Measurements from ENCODE around the gene VCY.
"Not testable (repeated sequence)": the region's sequence is repeated elsewhere in the genome, so short reads cannot be mapped to it uniquely, and the experiment has no call there.

VCY gene

GRCh38 chrY:13986373-13986772, at the start of gene VCY:
VCY (minus strand) TSS chrY:13986473; CDS start chrY:13986440, 33 bp downstream.
- not testable (repeated sequence) for H3K36me3 ChIP-seq (ENCODE audit: insufficient read depth, low read length); H3K9ac ChIP-seq (ENCODE audit: low read depth, low read length); H3K4me1 ChIP-seq (ENCODE audit: insufficient read depth, low read length); H3K9me3 ChIP-seq (ENCODE audit: control insufficient read depth, insufficient read depth, low read length)

DNA sequence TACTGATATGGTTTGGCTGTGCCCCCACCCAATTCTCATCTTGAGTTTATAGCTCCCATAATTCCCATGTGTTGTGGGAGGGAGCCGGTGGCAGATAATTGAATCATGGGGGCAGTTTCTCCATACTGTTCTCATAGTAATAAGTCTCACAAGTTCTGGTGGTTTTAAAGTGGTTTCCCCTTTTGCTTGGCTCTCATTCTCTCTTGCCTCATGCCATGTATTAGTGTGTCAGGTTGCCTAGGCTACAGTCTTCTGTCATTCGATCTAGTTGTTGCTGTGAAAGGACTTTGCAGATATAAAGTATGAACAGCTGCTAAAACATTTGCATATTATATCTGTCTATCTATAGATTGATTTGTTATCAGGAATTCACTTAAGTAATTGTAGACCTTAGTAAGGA, 44.1 kb upstream of the VCY start:
- not testable (repeated sequence) for H3K36me3 ChIP-seq (ENCODE audit: insufficient read depth, low read length); H3K9me3 ChIP-seq (ENCODE audit: control insufficient read depth, insufficient read depth, low read length); H3K9ac ChIP-seq (ENCODE audit: low read depth, low read length); H3K4me1 ChIP-seq (ENCODE audit: insufficient read depth, low read length)

DNA sequence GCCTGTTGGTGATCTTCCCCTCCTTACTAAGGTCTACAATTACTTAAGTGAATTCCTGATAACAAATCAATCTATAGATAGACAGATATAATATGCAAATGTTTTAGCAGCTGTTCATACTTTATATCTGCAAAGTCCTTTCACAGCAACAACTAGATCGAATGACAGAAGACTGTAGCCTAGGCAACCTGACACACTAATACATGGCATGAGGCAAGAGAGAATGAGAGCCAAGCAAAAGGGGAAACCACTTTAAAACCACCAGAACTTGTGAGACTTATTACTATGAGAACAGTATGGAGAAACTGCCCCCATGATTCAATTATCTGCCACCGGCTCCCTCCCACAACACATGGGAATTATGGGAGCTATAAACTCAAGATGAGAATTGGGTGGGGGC, 25.6 kb upstream of the VCY start:
- H3K4me1 ChIP-seq (ENCODE audit: insufficient read depth, low read length); H3K9ac ChIP-seq (ENCODE audit: low read depth, low read length); H3K36me3 ChIP-seq (ENCODE audit: insufficient read depth, low read length); H3K9me3 ChIP-seq (ENCODE audit: control insufficient read depth, insufficient read depth, low read length): not testable (repeated sequence)

- not testable (repeated sequence) for H3K36me3 ChIP-seq (ENCODE audit: insufficient read depth, low read length); H3K9ac ChIP-seq (ENCODE audit: low read depth, low read length); H3K4me1 ChIP-seq (ENCODE audit: insufficient read depth, low read length); H3K9me3 ChIP-seq (ENCODE audit: control insufficient read depth, insufficient read depth, low read length)
Observed at GRCh38 chrY:13942406-13942805, 43.9 kb downstream of the VCY start.

Measured in ES-I3 (cell line).